ENCODE results near the gene GRB14.

Gene GRB14

DNA sequence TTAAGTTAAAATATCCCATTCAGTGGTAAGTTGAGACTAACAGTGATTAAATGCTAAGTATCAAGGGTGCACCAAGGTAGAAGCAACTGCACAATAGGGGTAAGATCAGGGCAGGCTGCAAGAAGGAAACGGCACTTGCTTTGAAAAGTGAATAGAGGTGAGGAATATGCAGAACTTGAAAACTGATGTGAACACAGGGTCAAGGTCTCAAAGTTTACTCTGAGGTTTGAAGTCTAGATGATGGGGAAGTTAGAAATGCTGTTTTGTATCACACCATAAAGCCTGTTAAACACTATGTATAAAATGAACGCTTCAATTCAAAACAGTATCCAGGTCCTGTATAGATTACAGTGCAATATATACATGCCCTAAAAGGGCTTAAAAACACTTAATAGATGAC, 50.8 kb downstream of the GRB14 start:
- DNase-seq (ENCODE audit: insufficient read length, low spot score) (no peak), FAIRE-seq (no peak)
- TF ChIP-seq, protein P1, sequence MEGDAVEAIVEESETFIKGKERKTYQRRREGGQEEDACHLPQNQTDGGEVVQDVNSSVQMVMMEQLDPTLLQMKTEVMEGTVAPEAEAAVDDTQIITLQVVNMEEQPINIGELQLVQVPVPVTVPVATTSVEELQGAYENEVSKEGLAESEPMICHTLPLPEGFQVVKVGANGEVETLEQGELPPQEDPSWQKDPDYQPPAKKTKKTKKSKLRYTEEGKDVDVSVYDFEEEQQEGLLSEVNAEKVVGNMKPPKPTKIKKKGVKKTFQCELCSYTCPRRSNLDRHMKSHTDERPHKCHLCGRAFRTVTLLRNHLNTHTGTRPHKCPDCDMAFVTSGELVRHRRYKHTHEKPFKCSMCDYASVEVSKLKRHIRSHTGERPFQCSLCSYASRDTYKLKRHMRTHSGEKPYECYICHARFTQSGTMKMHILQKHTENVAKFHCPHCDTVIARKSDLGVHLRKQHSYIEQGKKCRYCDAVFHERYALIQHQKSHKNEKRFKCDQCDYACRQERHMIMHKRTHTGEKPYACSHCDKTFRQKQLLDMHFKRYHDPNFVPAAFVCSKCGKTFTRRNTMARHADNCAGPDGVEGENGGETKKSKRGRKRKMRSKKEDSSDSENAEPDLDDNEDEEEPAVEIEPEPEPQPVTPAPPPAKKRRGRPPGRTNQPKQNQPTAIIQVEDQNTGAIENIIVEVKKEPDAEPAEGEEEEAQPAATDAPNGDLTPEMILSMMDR (IDR thresholded peaks at IDR 0.05; ENCODE audit: insufficient read depth, missing control alignments): no peak

DNA sequence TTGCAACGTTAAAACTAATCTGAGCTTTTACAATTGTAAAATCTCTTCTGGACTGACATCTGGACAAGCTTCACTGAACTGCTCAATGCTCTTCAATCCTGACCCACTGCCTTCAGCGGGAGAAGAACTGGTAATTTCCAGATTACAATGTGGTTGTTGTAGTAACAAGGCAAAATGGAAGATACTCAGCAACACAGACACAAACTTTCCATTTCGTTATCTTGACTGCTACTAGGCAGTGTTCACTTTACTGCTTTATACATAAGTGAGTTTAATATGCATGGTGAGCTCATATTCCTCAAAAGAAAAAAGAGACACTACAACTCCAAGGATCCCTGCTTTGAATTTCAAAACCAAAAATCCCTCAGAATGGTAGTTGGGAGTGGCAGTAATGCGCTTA, 51.9 kb downstream of the GRB14 start:
- TF ChIP-seq, protein P1 (IDR thresholded peaks at IDR 0.05; ENCODE audit: insufficient read depth, missing control alignments): no peak
- no peak for DNase-seq (ENCODE audit: insufficient read length, low spot score)
- no peak for FAIRE-seq

DNA sequence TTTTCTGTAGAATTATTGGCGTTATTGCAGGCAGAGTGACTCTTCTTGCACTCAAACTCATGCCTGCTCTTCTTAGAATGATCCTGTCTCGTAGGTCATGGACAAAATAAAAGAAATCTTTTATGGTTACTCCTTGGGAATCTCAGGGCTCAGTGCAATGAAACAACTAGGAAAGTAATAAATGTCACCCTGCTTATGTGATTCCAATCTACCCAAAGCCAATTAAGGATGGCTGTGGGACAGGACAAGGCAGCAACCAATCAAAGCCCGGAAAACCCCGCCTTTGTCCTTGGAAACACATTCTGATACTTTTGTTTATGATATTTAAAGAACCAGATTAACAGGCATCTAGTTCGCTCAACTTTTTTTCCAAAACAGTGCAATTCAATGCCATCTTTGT, 53.0 kb downstream of the GRB14 start:
- TF ChIP-seq, protein P1 (IDR thresholded peaks at IDR 0.05; ENCODE audit: insufficient read depth, missing control alignments): no peak
- FAIRE-seq (no peak), DNase-seq (ENCODE audit: insufficient read length, low spot score) (no peak)

DNA sequence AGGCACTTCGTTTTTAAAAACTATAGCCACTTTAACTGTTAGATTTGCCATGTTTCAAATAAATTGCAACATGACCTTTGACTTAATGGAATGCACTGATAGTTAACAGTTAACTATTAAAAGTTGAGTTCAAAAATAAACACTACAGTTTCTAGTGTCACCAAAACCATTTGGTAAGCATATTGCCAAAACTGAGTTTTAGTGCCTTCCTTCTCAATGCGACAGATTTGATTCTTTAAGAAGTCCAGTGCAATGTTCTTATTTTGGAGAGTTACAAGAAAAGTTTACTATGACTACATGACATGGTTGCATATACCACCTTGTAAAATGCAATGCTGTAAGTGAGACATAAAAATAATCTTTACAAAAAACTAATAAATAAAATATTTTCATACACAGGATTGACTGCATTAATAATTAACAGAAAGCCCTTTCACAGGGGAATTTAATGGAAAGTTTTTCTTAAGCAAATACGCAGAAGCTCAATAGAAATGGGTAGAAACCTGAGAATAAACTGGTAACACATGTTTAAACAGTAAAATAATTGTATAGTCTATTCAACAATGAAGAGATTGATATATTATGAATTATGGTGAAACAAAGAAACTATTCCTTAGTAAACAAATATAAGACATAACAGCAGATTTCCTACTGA, 53.8 kb downstream of the GRB14 start:
- TF ChIP-seq, protein P1 (IDR thresholded peaks at IDR 0.05; ENCODE audit: insufficient read depth, missing control alignments): no peak
- DNase-seq (ENCODE audit: insufficient read length, low spot score): no peak
- FAIRE-seq: no peak

DNA sequence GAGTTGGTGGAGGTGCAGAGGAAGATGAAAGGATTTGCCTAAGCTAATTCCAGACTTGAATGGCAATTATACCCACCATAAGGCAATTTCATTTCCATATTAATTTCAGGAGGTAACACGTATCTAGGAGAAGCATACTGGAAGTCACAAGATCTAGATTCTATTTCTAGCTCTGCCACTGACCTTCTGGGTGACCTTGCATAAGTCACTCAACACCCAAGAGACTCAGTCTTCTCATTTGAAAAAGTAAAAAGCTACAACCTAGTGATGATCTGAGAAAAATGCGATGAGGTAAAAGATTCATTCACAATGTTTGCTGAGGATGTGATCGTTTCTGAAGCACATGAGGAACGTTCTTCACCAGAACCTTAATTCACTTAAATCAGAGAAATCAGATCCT, 55.9 kb downstream of the GRB14 start:
- TF ChIP-seq, protein P1 (IDR thresholded peaks at IDR 0.05; ENCODE audit: insufficient read depth, missing control alignments): no peak
- no peak for DNase-seq (ENCODE audit: insufficient read length, low spot score)
- FAIRE-seq: no peak

DNA sequence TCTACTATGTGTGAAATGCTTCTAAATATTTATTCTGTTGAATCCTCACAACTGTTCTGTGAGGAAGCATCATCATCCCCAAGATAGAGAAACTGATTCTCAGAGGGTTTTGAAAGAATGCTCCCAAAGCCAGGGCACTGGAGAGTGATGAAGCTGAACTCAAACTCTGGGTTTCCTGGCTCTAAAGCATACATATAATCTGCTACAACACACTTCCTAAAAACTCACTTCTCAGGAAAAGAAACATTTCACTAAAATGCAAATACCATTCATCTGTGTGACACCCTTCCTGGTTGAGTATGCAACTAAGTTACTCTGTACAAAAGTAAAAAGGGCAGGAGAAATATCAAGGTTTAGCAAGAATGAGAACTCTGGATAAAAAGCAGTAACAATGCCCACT, 58.6 kb downstream of the GRB14 start:
- DNase-seq (ENCODE audit: insufficient read length, low spot score): no peak
- TF ChIP-seq, protein P1 (IDR thresholded peaks at IDR 0.05; ENCODE audit: insufficient read depth, missing control alignments): no peak
- no peak for FAIRE-seq

DNA sequence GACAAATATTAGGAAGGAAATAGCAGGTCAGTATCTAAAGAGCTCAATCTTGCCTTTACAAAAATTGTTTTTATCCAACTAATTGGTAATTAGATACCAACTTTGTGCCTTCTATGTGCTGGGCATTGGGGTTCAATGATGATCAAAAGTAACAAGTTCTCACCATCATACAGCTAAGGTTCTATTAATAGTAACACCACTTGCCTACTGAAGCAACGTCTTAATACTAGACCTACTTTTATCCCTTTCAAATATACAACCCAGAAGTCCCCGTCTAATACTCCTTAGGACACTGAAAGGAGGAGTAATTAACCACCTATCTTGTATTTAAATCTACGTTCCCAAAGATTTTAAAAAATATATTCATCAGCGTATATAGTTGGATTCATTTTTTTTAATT, 59.3 kb downstream of the GRB14 start:
- no peak for DNase-seq (ENCODE audit: insufficient read length, low spot score)
- TF ChIP-seq, protein P1 (IDR thresholded peaks at IDR 0.05; ENCODE audit: insufficient read depth, missing control alignments): no peak
- FAIRE-seq: no peak
